ENCODE measurements around the gene DNAI4.
"Not testable (repeated sequence)": the region's sequence is repeated elsewhere in the genome, so short reads cannot be mapped to it uniquely, and the experiment has no call there.

DNAI4 gene

GRCh38 chr1:66927528-66927927 lies 2.9 kb upstream of the DNAI4 start:
- no peak for DNase-seq

- DNase-seq: peak in 1 of 2 experiments; percentile 33
Observed at GRCh38 chr1:66925944-66926343, 1.3 kb upstream of the DNAI4 start.

GRCh38 chr1:66925558-66925910 lies 878 bp upstream of the DNAI4 start:
- DNase-seq: no peak

GRCh38 chr1:66920543-66920942 lies 4.1 kb downstream of the DNAI4 start:
- DNase-seq: no peak

- no peak for DNase-seq
Observed at GRCh38 chr1:66919828-66920227, 4.8 kb downstream of the DNAI4 start.

- no peak for DNase-seq
Observed at GRCh38 chr1:66919063-66919462, 5.6 kb downstream of the DNAI4 start.

- no peak for DNase-seq
Observed at GRCh38 chr1:66917476-66917875, 7.2 kb downstream of the DNAI4 start.

- DNase-seq: no peak
Observed at GRCh38 chr1:66916320-66916719, 8.3 kb downstream of the DNAI4 start.

- not testable (repeated sequence) for DNase-seq
Observed at GRCh38 chr1:66915203-66915602, 9.5 kb downstream of the DNAI4 start.

- DNase-seq: no peak
Observed at GRCh38 chr1:66893712-66894111, 30.9 kb downstream of the DNAI4 start.

- no peak for DNase-seq
Observed at GRCh38 chr1:66890621-66891020, 34.0 kb downstream of the DNAI4 start.

GRCh38 chr1:66889030-66889429 lies 35.6 kb downstream of the DNAI4 start:
- DNase-seq: no peak

- DNase-seq: no peak
Observed at GRCh38 chr1:66876664-66877063, 48.0 kb downstream of the DNAI4 start.

GRCh38 chr1:66873111-66873510 lies 51.5 kb downstream of the DNAI4 start:
- no peak for DNase-seq

GRCh38 chr1:66872024-66872423 lies 52.6 kb downstream of the DNAI4 start:
- not testable (repeated sequence) for DNase-seq

- DNase-seq: no peak
Observed at GRCh38 chr1:66867501-66867900, 57.2 kb downstream of the DNAI4 start.

GRCh38 chr1:66860529-66860928 lies 64.1 kb downstream of the DNAI4 start:
- DNase-seq: no peak

GRCh38 chr1:66853379-66853778 lies 71.3 kb downstream of the DNAI4 start:
- no peak for DNase-seq

GRCh38 chr1:66852870-66853269 lies 71.8 kb downstream of the DNAI4 start:
- DNase-seq: no peak

- DNase-seq: no peak
Observed at GRCh38 chr1:66850989-66851388, 73.7 kb downstream of the DNAI4 start.

GRCh38 chr1:66848193-66848592 lies 76.5 kb downstream of the DNAI4 start:
- no peak for DNase-seq

- no peak for DNase-seq
Observed at GRCh38 chr1:66840929-66841328, 83.7 kb downstream of the DNAI4 start.

GRCh38 chr1:66834926-66835325 lies 89.7 kb downstream of the DNAI4 start:
- no peak for DNase-seq

- DNase-seq: no peak
Observed at GRCh38 chr1:66833112-66833511, 91.5 kb downstream of the DNAI4 start.

GRCh38 chr1:66831529-66832239 lies 93.0 kb downstream of the DNAI4 start:
- DNase-seq: no peak

Data from SHP77 (cell line).